K562 (cell line): ENCODE data around the gene LRRC4C. TPM values are rescaled to one million over a fixed set of nuclear protein-coding genes. Genes with fewer than 3 reads are reported as not detected.

Experiments
- ATAC-seq: fragments of 200-7000 bp; cut with Tn5 transposase; 3 replicates; pipeline ENCODE4 v1.9.1; 2020; ENCODE audit warnings: moderate library complexity
- BruUV-seq: library from RNA; stranded (reverse); fragments of 400-500 nt; replicated peaks from 2 replicates; lab custom pipeline; 2021; lab: Mats Ljungman, UMichigan
- CTCF ChIA-PET: fragments of 300-600 bp; formaldehyde crosslinking; extraction: SDS; loops from one replicate; lab custom pipeline; 2021; ENCODE audit warnings: low intra/inter-chr PET ratio; lab: Yijun Ruan, JAX
- POLR2A ChIA-PET: fragments of 300-600, 350-650 bp; sonication (Branson Sonifier 250); formaldehyde crosslinking; extraction: SDS; loops from one replicate; lab custom pipeline; 2021; ENCODE audit warnings: antibody characterized with exemption, inconsistent platforms; lab: Yijun Ruan, JAX
- DNase-seq, 4 experiments: peaks; one replicate each; pipeline versions ENCODE4 v3.0.0 to v3.0.0-alpha.2; 2011 to 2018; ENCODE audit warnings: low spot score in 3 of 4, mixed read lengths in 3 of 4; ENCODE audit errors: extremely low read depth in 1 of 4
- FAIRE-seq: peaks from 2 replicates; lab custom pipeline; 2011; peaks lifted over from hg19 to GRCh38; lab: Jason Lieb, UNC
- H2AFZ ChIP-seq: 2 replicates; pipeline ENCODE4 v1.6.0; 2011; ENCODE audit warnings: low read depth, low read length, control low read depth, inconsistent platforms
- H3K27ac ChIP-seq: fragments of 200-600 bp; 3 replicates; pipeline ENCODE4 v1.8.0; 2011; ENCODE audit warnings: low read depth, mild to moderate bottlenecking, control low read depth, inconsistent platforms, low read length, moderate library complexity, mixed read lengths; ENCODE audit errors: extremely low read depth
- H3K27me3 ChIP-seq, 2 experiments: fragments of 300-600 bp in 1 of 2; 2 replicates in 1 of 2; 3 replicates in 1 of 2; pipeline versions ENCODE4 v1.6.0 to v1.8.0; 2011; ENCODE audit warnings: inconsistent platforms in 2 of 2, low read length in 2 of 2, mild to moderate bottlenecking in 1 of 2, mixed read lengths in 1 of 2, moderate library complexity in 1 of 2; ENCODE audit not compliant: control insufficient read depth in 2 of 2, insufficient read depth in 2 of 2
- H3K36me3 ChIP-seq: fragments of 300-600 bp; 3 replicates; pipeline ENCODE4 v1.8.0; 2011; ENCODE audit warnings: mild to moderate bottlenecking, low read length, inconsistent platforms; ENCODE audit not compliant: control insufficient read depth, insufficient read depth
- H3K4me1 ChIP-seq, 2 experiments: fragments of 200-600 bp in 1 of 2; replicated peaks in 1 of 2; 2 replicates in 1 of 2; 3 replicates in 1 of 2; pipeline versions ENCODE4 v1.5.1 to v1.8.0; 2011; ENCODE audit warnings: inconsistent platforms in 2 of 2, low read length in 2 of 2, mild to moderate bottlenecking in 1 of 2, mixed read lengths in 1 of 2, moderate library complexity in 1 of 2; ENCODE audit not compliant: control insufficient read depth in 2 of 2, insufficient read depth in 2 of 2
- H3K4me2 ChIP-seq: 2 replicates; pipeline ENCODE4 v1.6.1; 2011; ENCODE audit warnings: low read length, control low read depth, inconsistent platforms, mixed read lengths; ENCODE audit not compliant: insufficient read depth
- H3K4me3 ChIP-seq: fragments of 200-600 bp; sonication (generic), shearing (Covaris generic); 2 replicates; pipeline ENCODE4 v1.5.1; 2016; ENCODE audit warnings: control low read depth, inconsistent platforms
- H3K79me2 ChIP-seq: fragments of 200-600 bp; 3 replicates; pipeline ENCODE4 v1.8.0; 2011; ENCODE audit warnings: low read length, inconsistent platforms; ENCODE audit not compliant: control insufficient read depth, insufficient read depth
- H3K9ac ChIP-seq, 2 experiments: 2 replicates each; pipeline versions ENCODE4 v1.6.0 to v1.6.1; 2011; ENCODE audit warnings: low read depth in 2 of 2, low read length in 2 of 2, control low read depth in 1 of 2, inconsistent platforms in 1 of 2, mild to moderate bottlenecking in 1 of 2, mixed read lengths in 1 of 2; ENCODE audit not compliant: insufficient read depth in 1 of 2
- H3K9me1 ChIP-seq: one replicate; pipeline ENCODE4 v1.6.0; 2011; ENCODE audit warnings: inconsistent platforms, mild to moderate bottlenecking, low read length, moderate library complexity; ENCODE audit not compliant: control insufficient read depth, insufficient read depth
- H3K9me3 ChIP-seq: replicated peaks from 2 replicates; pipeline ENCODE4 v1.5.1; 2011; ENCODE audit warnings: low read depth, low read length, inconsistent platforms; ENCODE audit not compliant: control insufficient read depth, insufficient read depth
- H4K20me1 ChIP-seq: replicated peaks from 2 replicates; pipeline ENCODE4 v1.6.1; 2011; ENCODE audit warnings: low read length, inconsistent platforms, mixed read lengths; ENCODE audit not compliant: control insufficient read depth, insufficient read depth
- CBX2 ChIP-seq: fragments of 200-600 bp; sonication (generic); IDR thresholded peaks from one replicate; pipeline ENCODE4 v1.6.1; 2012; ENCODE audit warnings: mild to moderate bottlenecking, low read length, inconsistent platforms; ENCODE audit not compliant: insufficient read depth, poor library complexity, severe bottlenecking
- MLX ChIP-seq, 2 experiments: fragments of 450-650 bp in 1 of 2; sonication (generic) in 1 of 2; formaldehyde crosslinking; conservative IDR thresholded peaks; 2 replicates each; pipeline versions ENCODE4 v1.4.0 to v1.8.1; 2020 to 2022; ENCODE audit warnings: mild to moderate bottlenecking in 1 of 2, missing genetic modification reagents in 1 of 2
- POU5F1 ChIP-seq: fragments of 150-350 bp; IDR thresholded peaks from 2 replicates; pipeline ENCODE4 v1.6.1; 2014; ENCODE audit warnings: borderline replicate concordance, low read length, low read depth, mild to moderate bottlenecking; ENCODE audit not compliant: partially characterized antibody
- SREBF2 ChIP-seq: sonication (generic); formaldehyde crosslinking; IDR thresholded peaks from 2 replicates; pipeline ENCODE4 v1.4.0; 2020; ENCODE audit warnings: mild to moderate bottlenecking, missing genetic modification reagents
- SRSF9 ChIP-seq: fragments of 200-400 bp; formaldehyde crosslinking; IDR thresholded peaks from 2 replicates; pipeline ENCODE4 v1.6.1; 2017; ENCODE audit warnings: low read depth, low read length, borderline replicate concordance
- UBTF ChIP-seq, 2 experiments: IDR thresholded peaks; 2 replicates each; pipeline ENCODE4 v1.6.1; 2012; ENCODE audit warnings: improper control_type of control experiment in 2 of 2, low read depth in 2 of 2, low read length in 2 of 2, borderline replicate concordance in 1 of 2
- ZNF232 ChIP-seq: sonication (generic); formaldehyde crosslinking; IDR thresholded peaks from 2 replicates; pipeline ENCODE4 v1.8.0; 2022; ENCODE audit warnings: mild to moderate bottlenecking, missing genetic modification reagents
- WGBS: fragments of 100-300 bp; shearing (Covaris generic); methylation state at CpG from one replicate; pipeline ENCODE4 v1.1.6; 2016; ENCODE audit warnings: low coverage, mixed read lengths; ENCODE audit not compliant: insufficient coverage; ENCODE audit errors: missing lambda C conversion rate; 5-methylcytosine and 5-hydroxymethylcytosine counted together
- in situ Hi-C: fragments of 300-500 bp; cut with MboI; formaldehyde crosslinking; loops from 4 replicates; pipeline ENCODE4 v1.15.0; 2018; ENCODE audit warnings: inconsistent platforms, mixed read lengths
- intact Hi-C: fragments of 100-400 bp; cut with micrococcal nuclease; formaldehyde crosslinking; loops from 2 replicates; pipeline ENCODE4 v1.14.2; 2022
- polyA plus RNA-seq, 8 experiments: library from polyadenylated mRNA; depleted of rRNA in 4 of 8; stranded (reverse) in 5 of 8; unstranded in 3 of 8; fragments of >200 nt; fragmentation: Nextera tagmentation in 2 of 8; fragmentation: Illumina TruSeq in 1 of 8; extraction: Ambion mirVana in 2 of 8; extraction: Trizol in 1 of 8; gene quantifications; 2 replicates each; pipeline versions ENCODE4 v1.2.1 to v1.2.3, GENCODE V29; 2011 to 2014; ENCODE audit warnings: inconsistent platforms in 1 of 8, missing spikeins in 1 of 8
- total RNA-seq, 7 experiments: library from RNA; depleted of rRNA in 6 of 7; stranded (reverse); fragments of >200 nt in 6 of 7; fragmentation: Illumina TruSeq in 2 of 7; extraction: Trizol in 2 of 7; gene quantifications; 2 replicates each; pipeline versions ENCODE4 v1.2.1 to v1.2.3, GENCODE V29; 2011 to 2021; ENCODE audit warnings: low replicate concordance in 1 of 7

Gene LRRC4C
- total and polyA plus RNA-seq, 9 of the 15 experiments (the other 6 are each of a cell fraction or from before 2014, with no cell fraction given): not detected

DNA sequence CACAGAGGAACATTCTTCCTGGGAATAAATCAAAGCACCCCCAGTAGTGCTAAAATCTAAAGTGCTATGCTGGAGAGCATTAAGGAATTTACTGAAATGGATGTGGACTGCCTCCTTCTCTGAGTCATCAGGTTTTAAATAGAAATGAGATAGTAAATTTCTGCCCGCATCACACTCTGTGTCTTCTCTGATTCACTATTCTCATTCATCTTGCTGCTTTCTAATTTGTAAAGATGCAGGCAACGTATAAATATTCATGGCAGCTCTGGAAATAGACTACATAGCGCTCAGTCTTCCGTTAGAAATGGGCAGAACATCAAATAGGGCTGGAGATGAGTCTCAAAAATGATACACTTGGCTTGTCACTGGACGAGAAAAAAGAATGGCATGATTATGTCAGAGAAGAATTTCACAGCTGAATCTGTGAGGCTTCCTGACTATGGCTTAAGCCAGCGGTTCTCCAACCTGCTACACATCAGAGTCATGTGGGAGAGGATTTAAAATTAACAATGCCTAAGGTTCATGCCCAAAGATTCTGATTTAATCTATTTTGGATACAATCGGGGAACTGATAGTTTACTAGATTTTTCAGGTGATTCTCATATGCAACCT is 178.2 kb downstream of the LRRC4C start:
- DNase-seq: no peak
- TF ChIP-seq SREBF2 (CRISPR knock-in tag): no peak
- Histone ChIP-seq H3K4me3 (no peak overlapping the region), H2AFZ (no peak overlapping the region), H3K27me3 (no peaks in the 10 kb centered on the region), H3K27ac (no peak overlapping the region), H3K4me1 (no peaks in the 10 kb centered on the region), H3K4me2 (no peak overlapping the region), H4K20me1 (no peaks in the 10 kb centered on the region), H3K36me3 (no peaks in the 10 kb centered on the region), H3K9ac (no peak overlapping the region), H3K79me2 (no peaks in the 10 kb centered on the region), H3K9me1 (no peaks in the 10 kb centered on the region), H3K9me3 (0 out of 2 replicates have a peak, but pooled peaks cover 1% of the 10 kb centered on the region)
- ATAC-seq: no peak
- WGBS: 0% methylated on average over 7 of the region's 7 CpGs
- ChIA-PET CTCF (no interaction called here), POLR2A (no interaction called here)
- no TSS peak for BruUV-seq
- no peak for FAIRE-seq
- in situ Hi-C loops (no loop called here), intact Hi-C loops (no loop called here)

DNA sequence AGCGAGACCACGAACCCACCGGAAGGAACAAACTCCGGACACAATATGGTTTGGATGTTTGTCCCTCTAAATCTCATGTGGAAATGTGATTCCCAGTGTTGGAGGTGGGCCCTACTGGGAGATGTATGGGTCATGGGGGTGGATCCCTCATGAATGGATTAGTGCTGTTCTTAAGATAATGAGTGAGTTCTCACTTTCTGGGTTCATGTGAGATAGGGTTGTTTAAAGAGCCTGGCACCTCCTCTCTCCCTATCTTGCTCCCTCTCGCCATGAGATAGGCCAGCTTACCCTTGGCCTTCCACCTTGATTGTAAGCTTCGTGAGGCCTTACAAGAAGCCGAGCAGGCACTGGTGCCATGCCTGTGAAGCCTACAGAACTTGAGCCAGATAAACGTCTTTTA is 184.6 kb downstream of the LRRC4C start:
- Histone ChIP-seq H3K4me1 (no peaks in the 10 kb centered on the region), H2AFZ (no peak overlapping the region), H3K9me3 (no peaks in the 10 kb centered on the region), H4K20me1 (no peaks in the 10 kb centered on the region), H3K9me1 (no peaks in the 10 kb centered on the region), H3K36me3 (no peaks in the 10 kb centered on the region), H3K27me3 (no peaks in the 10 kb centered on the region), H3K27ac (no peak overlapping the region), H3K79me2 (no peaks in the 10 kb centered on the region), H3K9ac (no peak overlapping the region), H3K4me3 (no peak overlapping the region), H3K4me2 (no peak overlapping the region)
- TF ChIP-seq POU5F1: no peak
- no peak for TF ChIP-seq MLX (CRISPR knock-in tag; conservative IDR thresholded peaks at IDR 0.05)
- no peak for TF ChIP-seq CBX2
- no peak for TF ChIP-seq UBTF (IDR thresholded peaks at IDR 0.05; ENCODE audit: borderline replicate concordance in 1 of 2, low read depth in 2 of 2, low read length in 2 of 2)
- no peak for TF ChIP-seq SRSF9
- no peak for TF ChIP-seq ZNF232 (CRISPR knock-in tag)
- ChIA-PET POLR2A (no interaction called here), CTCF (no interaction called here)
- DNase-seq: no peak
- in situ Hi-C loops (no loop called here), intact Hi-C loops (no loop called here)
- WGBS: 13% methylated on average over 8 of the region's 8 CpGs
- ATAC-seq: no peak
- BruUV-seq: no TSS peak
- no peak for FAIRE-seq
